Transverse colon (tissue), 4 donors: ENCODE data around the gene CCDC134. TPM values are rescaled to one million over a fixed set of nuclear protein-coding genes. Genes with fewer than 3 reads are reported as not detected.

Source experiments
- DNase-seq: peaks from one replicate; pipeline ENCODE4 v3.0.0-alpha.2; 2019
- H3K27ac ChIP-seq, 4 donors: fragments of 200-600 bp; sonication (generic); 2 replicates each; pipeline ENCODE4 v1.5.1; 2016 to 2018; ENCODE audit warnings: inconsistent platforms in 4 of 4
- H3K27me3 ChIP-seq: fragments of 200-600 bp; sonication (generic); 2 replicates; pipeline ENCODE4 v1.5.1; 2017; ENCODE audit warnings: inconsistent platforms
- H3K36me3 ChIP-seq, 4 donors: fragments of 200-600 bp; sonication (generic); 2 replicates each; pipeline ENCODE4 v1.5.1; 2017 to 2019; ENCODE audit warnings: inconsistent platforms in 4 of 4
- H3K4me1 ChIP-seq, 4 donors: fragments of 200-600 bp; sonication (generic); 2 replicates each; pipeline ENCODE4 v1.5.1; 2017 to 2020; ENCODE audit warnings: inconsistent platforms in 4 of 4
- H3K4me3 ChIP-seq, 4 donors: fragments of 200-600 bp; sonication (generic); 1 replicate in 1 of 4; 2 replicates in 3 of 4; pipeline versions ENCODE4 v1.5.1 to v1.6.1; 2017 to 2019; ENCODE audit warnings: inconsistent platforms in 4 of 4
- H3K9me3 ChIP-seq, 2 donors: fragments of 200-600 bp; sonication (generic); 2 replicates each; pipeline ENCODE4 v1.5.1; 2017 to 2019; ENCODE audit warnings: inconsistent platforms in 2 of 2
- EP300 ChIP-seq: sonication (generic); formaldehyde crosslinking; IDR thresholded peaks from one replicate; pipeline ENCODE4 v1.6.1; 2017; ENCODE audit warnings: antibody characterized with exemption, low read depth
- POLR2A ChIP-seq: fragments of 450-650 bp; IDR thresholded peaks from one replicate; pipeline ENCODE4 v1.6.1; 2016; ENCODE audit warnings: antibody characterized with exemption, mild to moderate bottlenecking, moderate library complexity
- POLR2AphosphoS5 ChIP-seq, 3 donors: sonication (generic); formaldehyde crosslinking; IDR thresholded peaks; one replicate each; pipeline ENCODE4 v1.6.1; 2016; ENCODE audit warnings: antibody characterized with exemption in 3 of 3
- WGBS, 2 donors: methylation state at CpG; one replicate each; pipeline ENCODE4 v1.1.5; 2018; ENCODE audit warnings: low coverage in 1 of 2; 5-methylcytosine and 5-hydroxymethylcytosine counted together
- in situ Hi-C, 4 donors: fragments of 200-750 bp; cut with MboI; loops; one replicate each; pipeline versions ENCODE4 v1.15.0 to v1.15.1; 2017; ENCODE audit warnings: low sequenced_read_pairs in 3 of 4, low pct_ligation_motif_present in 1 of 4, low pct_unique_long_range_greater_than_20kb in 1 of 4
- intact Hi-C: fragments of 100-400 bp; cut with DNase I; formaldehyde crosslinking; loops from one replicate; pipeline ENCODE4 v1.15.1; 2023; ENCODE audit warnings: low total_unique reads
- total RNA-seq, 4 donors: library from RNA; depleted of rRNA; stranded (reverse); fragments of >200 nt; gene quantifications; one replicate each; pipeline ENCODE4 v1.1.0, GENCODE V29; 2016
- TF ChIP-seq, protein P1 (sequence below), 5 experiments: fragments of 200-600 bp in 3 of 5; fragments of 450-650 bp in 2 of 5; sonication (generic) in 3 of 5; IDR thresholded peaks; 1 replicate in 2 of 5; 2 replicates in 3 of 5; pipeline ENCODE4 v1.5.1; 2016 to 2017; ENCODE audit warnings: antibody characterized with exemption in 5 of 5, inconsistent platforms in 3 of 5, mild to moderate bottlenecking in 2 of 5, moderate library complexity in 1 of 5

CCDC134 gene
- total RNA-seq, 4 donors from 2014 or later, result 5.9 to 9.8 TPM; not detected in 2

DNA sequence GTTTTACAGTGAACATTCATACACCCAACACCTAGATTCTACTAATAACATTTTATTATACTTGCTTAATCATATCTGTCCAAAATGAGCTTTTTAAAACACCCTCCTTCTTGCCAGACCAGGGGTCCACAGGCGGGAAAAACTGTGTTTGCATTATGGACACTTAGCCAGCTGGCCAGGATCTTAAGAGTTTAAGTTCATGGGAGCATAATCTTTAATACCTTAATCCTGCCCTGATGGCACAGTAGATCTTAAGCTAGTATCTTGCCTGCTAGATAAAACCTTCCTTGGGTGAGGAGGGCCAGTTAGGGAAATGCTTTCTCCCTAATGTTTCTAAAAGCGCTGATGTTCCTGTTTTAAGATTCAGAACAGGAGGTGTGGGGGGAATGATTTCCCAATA, 13.1 kb upstream of the CCDC134 start:
- Histone ChIP-seq H3K27me3 (no peaks in the 10 kb centered on the region), H3K9me3 (no peaks in the 10 kb centered on the region), H3K27ac (no peak overlapping the region), H3K4me1 (no peaks in the 10 kb centered on the region), H3K4me3 (no peak overlapping the region), H3K36me3 (no peaks in the 10 kb centered on the region)
- no peak for DNase-seq
- in situ Hi-C loops (no loop called here), intact Hi-C loops (no loop called here)
- WGBS, 2 donors, result 81 to 85% methylated on average over 2 of the region's 2 CpGs
- TF ChIP-seq POLR2AphosphoS5 (IDR thresholded peaks at IDR 0.05), result no peak
- no peak for TF ChIP-seq POLR2A
- TF ChIP-seq, protein P1, sequence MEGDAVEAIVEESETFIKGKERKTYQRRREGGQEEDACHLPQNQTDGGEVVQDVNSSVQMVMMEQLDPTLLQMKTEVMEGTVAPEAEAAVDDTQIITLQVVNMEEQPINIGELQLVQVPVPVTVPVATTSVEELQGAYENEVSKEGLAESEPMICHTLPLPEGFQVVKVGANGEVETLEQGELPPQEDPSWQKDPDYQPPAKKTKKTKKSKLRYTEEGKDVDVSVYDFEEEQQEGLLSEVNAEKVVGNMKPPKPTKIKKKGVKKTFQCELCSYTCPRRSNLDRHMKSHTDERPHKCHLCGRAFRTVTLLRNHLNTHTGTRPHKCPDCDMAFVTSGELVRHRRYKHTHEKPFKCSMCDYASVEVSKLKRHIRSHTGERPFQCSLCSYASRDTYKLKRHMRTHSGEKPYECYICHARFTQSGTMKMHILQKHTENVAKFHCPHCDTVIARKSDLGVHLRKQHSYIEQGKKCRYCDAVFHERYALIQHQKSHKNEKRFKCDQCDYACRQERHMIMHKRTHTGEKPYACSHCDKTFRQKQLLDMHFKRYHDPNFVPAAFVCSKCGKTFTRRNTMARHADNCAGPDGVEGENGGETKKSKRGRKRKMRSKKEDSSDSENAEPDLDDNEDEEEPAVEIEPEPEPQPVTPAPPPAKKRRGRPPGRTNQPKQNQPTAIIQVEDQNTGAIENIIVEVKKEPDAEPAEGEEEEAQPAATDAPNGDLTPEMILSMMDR (IDR thresholded peaks at IDR 0.05), result no peak
- no peak for TF ChIP-seq EP300

DNA sequence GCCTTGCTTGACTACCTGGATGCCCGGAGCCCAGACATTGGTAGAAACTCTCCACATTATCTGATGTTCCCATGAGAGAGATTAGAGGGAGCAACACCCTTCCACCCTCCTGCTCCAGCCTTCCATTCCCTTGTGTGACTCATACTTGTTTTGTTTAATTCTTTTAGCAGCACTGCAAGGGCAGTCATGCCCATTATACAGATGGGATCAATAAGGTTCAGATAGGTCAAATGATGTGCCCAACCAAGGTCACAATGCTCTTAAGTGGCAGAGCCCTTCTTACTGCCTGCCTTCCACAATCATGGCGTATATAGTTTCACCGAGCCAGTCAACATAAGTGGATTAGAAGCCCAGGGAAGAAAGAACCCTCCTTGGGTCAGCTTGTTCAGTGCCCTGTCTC, 6.6 kb upstream of the CCDC134 start:
- WGBS, 2 donors, result 96 to 100% methylated on average over 1 to 3 of the region's 3 CpGs
- intact Hi-C loops, result no loop called here

DNA sequence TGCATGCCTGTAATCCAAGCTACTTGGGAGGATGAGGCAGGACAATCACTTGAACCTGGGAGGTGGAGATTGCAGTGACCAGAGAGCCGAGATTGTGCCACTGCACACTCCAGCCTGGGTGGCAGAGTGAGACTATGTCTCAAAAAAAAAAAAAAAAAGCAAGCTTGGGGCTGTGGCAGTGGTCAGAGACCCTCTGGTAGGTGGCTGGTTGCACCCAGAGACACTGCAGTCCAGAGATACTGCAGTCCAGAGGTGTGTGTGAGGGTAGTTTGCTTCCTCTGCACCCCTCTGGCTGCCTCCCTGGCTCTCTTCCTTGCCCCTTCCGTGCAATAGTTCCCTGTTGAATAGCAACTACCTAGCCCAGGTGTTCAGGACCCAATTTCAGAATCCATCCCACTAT, 1.7 kb upstream of the CCDC134 start:
- H3K4me3 ChIP-seq, result no peak overlapping the region
- intact Hi-C loops, result no loop called here
- no peaks in the 10 kb centered on the region for H3K36me3 ChIP-seq
- in situ Hi-C loops, result no loop called here
- H3K4me1 ChIP-seq, result peaks cover 10 to 23% (median 18%) of the 10 kb centered on the region in 4 donors
- 94 to 100% methylated on average over 1 to 2 of the region's 2 CpGs for WGBS, 2 donors
- DNase-seq, result no peak
- TF ChIP-seq EP300 (no peak), POLR2AphosphoS5 (IDR thresholded peaks at IDR 0.05) (no peak), POLR2A (no peak)
- TF ChIP-seq, protein P1 (IDR thresholded peaks at IDR 0.05), result no peak
- H3K27me3 ChIP-seq, result no peaks in the 10 kb centered on the region
- no peaks in the 10 kb centered on the region for H3K9me3 ChIP-seq
- H3K27ac ChIP-seq, result no peak overlapping the region

More for the DNA sequence above, 6.6 kb upstream of the CCDC134 start:
- no peaks in the 10 kb centered on the region for H3K4me1 ChIP-seq
- H3K4me3 ChIP-seq, result no peak overlapping the region
- H3K27ac ChIP-seq, result no peak overlapping the region
- no peak for DNase-seq
- no peaks in the 10 kb centered on the region for H3K27me3 ChIP-seq
- no peaks in the 10 kb centered on the region for H3K36me3 ChIP-seq
- TF ChIP-seq, protein P1 (IDR thresholded peaks at IDR 0.05), result no peak
- no peak for TF ChIP-seq EP300
- TF ChIP-seq POLR2AphosphoS5 (IDR thresholded peaks at IDR 0.05), result no peak
- no peak for TF ChIP-seq POLR2A
- H3K9me3 ChIP-seq, result no peaks in the 10 kb centered on the region
- in situ Hi-C loops, result no loop called here

DNA sequence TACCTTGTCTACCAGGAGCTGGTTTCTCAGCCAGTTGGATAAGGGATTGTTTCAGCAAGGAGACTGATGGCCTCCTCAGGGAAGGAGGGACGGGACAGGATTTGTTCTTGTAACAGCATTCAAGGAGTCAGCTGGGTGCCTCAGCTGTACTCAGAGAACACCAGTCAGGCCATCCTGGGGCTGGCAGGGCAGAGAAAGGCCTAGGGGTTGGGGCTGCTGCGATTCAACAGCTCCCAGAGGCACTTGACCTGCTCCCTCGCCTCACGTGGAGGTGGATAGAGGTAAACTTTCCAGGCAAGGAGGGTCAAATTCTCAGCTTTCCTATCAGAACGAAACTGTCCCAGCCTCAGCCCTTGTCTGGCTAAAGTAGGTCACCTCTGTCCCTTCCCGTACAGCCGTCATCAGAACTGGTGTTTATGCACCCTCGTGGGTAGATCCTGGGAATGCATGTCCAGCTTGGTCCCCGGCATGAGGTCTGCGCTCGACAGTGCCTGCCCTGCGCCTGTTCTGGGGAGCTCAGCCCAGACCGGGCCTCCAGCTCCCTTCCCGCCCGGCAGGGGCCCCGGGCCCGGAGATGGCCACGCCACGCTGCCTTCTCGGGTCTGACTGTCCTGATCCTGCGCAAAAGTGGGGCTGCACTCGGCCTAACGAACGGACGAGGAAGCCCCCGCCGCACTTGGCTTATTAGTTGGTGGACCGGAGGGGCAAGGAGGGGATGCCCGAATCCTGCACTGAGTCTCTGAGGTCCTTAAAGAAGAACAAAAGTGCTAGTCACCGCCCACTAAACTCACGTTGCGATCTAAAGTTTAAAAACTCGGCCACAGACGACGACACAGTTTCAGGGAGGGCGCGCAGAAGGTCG, 762 bp upstream of the CCDC134 start:
- 25% methylated on average over 37 of the region's 38 CpGs; no CpG with 5 or more reads in 1 of the 2 donors for WGBS, 2 donors

More for the DNA sequence above, 762 bp upstream of the CCDC134 start:
- peak overlapping the region; percentile 44 to 91 (median 74) for H3K4me3 ChIP-seq
- in situ Hi-C loops (loop anchor here in 2 of 4 donors (10.0 to 25.0 kb wide), 2 partner anchors 138 to 145 kb away; partner anchors contain the start of genes CENPM (in 2 of the 2) and TNFRSF13C (in 1 of the 2)), intact Hi-C loops (loop anchor here (10.0 kb wide), 1 partner anchor 55 kb away; no protein-coding TSS in a partner anchor)
- TF ChIP-seq POLR2AphosphoS5 (IDR thresholded peaks at IDR 0.05) (no peak), EP300 (no peak), POLR2A (no peak)
- TF ChIP-seq, protein P1 (IDR thresholded peaks at IDR 0.05), result peak in 2 of 5 experiments; percentile 7 to 21
- DNase-seq, result peak; percentile 29
- H3K9me3 ChIP-seq, result no peaks in the 10 kb centered on the region
- H3K36me3 ChIP-seq, result no peaks in the 10 kb centered on the region
- peaks cover 10 to 23% (median 18%) of the 10 kb centered on the region in 4 donors for H3K4me1 ChIP-seq
- peak overlapping the region; percentile 86 to 91 (median 88) for H3K27ac ChIP-seq
- no peaks in the 10 kb centered on the region for H3K27me3 ChIP-seq
